ENCODE measurements around the gene C10orf105. TPM values are rescaled to one million over a fixed set of nuclear protein-coding genes. Genes with fewer than 3 reads are reported as not detected.

C10orf105 gene, protein sequence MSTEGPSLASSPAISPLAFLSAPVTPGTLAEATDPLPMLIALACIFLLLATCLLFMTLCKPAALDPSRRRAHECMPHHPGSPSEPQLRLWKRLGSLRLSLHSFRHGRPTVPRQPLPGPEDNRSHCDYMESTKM
- total RNA-seq (2014; rRNA removed) (not detected in 2 replicates), Bru-seq, nascent RNA (percentile 3 among the genes with signal in this experiment), BruChase-seq, experiment 1, labeled RNA remaining after a 6-hour chase (percentile 8 among the genes with signal in this experiment), BruChase-seq, experiment 2, labeled RNA remaining after a 2-hour chase (percentile 9 among the genes with signal in this experiment)
- long read RNA-seq, result 0 reads

DNA sequence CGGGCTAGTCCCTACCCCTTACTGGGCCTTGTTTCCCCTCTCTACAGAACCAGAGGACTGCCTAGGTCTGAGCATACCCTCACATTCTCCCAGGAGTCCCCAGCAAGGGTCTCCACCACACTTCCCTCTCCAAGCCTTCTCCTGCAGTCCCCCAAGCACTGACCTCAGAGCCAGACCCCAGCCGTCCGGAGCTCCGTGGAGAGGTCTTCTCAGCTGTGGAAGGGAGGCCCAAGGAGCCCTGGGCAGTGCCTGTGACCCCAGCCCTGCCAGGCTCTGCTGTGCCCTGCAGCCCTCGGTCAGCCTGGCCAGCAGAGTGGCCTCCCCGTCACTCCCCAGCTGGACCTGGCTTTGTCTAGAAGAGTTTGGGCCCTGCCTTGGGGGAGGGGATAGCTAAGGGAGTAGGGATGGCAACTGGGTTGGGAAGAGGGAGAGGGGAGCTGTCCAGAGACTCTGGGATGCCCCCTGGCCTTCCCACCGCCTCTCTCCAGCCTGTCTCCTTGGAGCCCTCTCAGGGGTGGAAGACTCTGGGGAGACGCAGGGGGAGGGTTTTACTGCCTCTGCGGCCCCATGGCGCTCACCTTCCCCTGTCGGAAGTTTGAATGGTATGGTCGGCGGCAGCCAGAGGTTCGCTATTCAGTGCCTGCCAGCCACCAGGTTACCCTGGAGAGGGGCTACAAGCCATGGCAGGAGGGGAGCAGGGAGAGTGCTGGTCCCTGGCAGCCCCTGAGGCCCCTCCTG is at the start of gene C10orf105:
TSS of gene C10orf105 (minus strand) at position 315 of the 738 bp plus-strand sequence. CDS start 3,441 bp downstream, outside the sequence.
- no peak within 1 kb of the TSS for H3K27ac ChIP-seq (ENCODE audit: low read length)
- ATAC-seq, result no peak
- intact Hi-C loops (cut with micrococcal nuclease), result no loop called here

DNA sequence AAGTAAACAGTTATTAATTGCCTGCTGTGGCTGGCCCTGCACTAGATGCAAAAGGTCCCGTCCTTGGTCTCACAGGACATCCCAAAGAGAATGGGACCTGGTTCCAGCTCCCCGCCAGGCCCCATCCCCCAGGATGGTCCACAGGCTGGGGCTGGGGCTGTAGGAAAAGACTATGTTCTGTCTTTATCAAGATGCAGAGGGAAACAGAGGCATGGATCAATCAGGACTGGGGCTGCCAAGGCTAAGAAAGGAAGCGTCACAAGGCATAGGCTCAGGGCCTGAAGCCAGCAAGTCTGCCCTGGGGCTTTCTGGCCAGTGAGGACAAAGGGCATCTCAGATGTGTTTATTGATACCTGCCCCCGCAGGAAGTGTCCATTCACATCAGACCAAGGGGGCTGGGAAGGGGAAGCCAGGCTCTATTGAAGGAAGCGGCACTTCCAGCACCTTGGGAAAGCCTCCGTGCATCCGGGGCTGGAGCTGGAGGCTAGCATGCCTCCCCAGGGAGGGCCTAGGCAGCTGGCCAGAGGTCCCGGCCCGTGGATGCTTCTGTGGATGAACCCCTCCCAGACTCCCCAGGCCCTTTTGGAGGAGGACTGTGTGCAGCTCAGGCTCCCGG is 48.0 kb upstream of the C10orf105 start:
- no peak overlapping the region for H3K4me3 ChIP-seq (ENCODE audit: low read length)
- no peaks in the 10 kb centered on the region for H3K9me3 ChIP-seq (ENCODE audit: low read length)
- ChIA-PET POLR2A (ENCODE audit: unreplicated experiment) (interaction anchor here (0.5 to 0.7 kb wide), 2 partner anchors 63 to 289 kb away, joined by 3 to 9 read pairs; no protein-coding TSS in a partner anchor), CTCF (no interaction called here)
- TSS peak; percentile 59 for BruUV-seq (replicated peaks)
- intact Hi-C loops (cut with micrococcal nuclease), result loop anchor here (5.0 kb wide), 2 partner anchors 40 to 70 kb away; no protein-coding TSS in a partner anchor
- TF ChIP-seq EZH2phosphoT487 (IDR thresholded peaks at IDR 0.05; ENCODE audit: borderline replicate concordance, low read length), result no peak
- TF ChIP-seq, protein P1, sequence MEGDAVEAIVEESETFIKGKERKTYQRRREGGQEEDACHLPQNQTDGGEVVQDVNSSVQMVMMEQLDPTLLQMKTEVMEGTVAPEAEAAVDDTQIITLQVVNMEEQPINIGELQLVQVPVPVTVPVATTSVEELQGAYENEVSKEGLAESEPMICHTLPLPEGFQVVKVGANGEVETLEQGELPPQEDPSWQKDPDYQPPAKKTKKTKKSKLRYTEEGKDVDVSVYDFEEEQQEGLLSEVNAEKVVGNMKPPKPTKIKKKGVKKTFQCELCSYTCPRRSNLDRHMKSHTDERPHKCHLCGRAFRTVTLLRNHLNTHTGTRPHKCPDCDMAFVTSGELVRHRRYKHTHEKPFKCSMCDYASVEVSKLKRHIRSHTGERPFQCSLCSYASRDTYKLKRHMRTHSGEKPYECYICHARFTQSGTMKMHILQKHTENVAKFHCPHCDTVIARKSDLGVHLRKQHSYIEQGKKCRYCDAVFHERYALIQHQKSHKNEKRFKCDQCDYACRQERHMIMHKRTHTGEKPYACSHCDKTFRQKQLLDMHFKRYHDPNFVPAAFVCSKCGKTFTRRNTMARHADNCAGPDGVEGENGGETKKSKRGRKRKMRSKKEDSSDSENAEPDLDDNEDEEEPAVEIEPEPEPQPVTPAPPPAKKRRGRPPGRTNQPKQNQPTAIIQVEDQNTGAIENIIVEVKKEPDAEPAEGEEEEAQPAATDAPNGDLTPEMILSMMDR (conservative IDR thresholded peaks at IDR 0.05; ENCODE audit: low read depth, low read length), result no peak
- TF ChIP-seq EZH2 (IDR thresholded peaks at IDR 0.05; ENCODE audit: low read length, unreplicated experiment), result no peak
- no peaks in the 10 kb centered on the region for H3K9me2 ChIP-seq (replicated peaks; ENCODE audit: low read length)
- no peak overlapping the region for H2AFZ ChIP-seq (ENCODE audit: low read length)
- peak; percentile 58 for DNase-seq
- H3K4me1 ChIP-seq (ENCODE audit: insufficient read depth, low read length), result peaks cover 39% of the 10 kb centered on the region
- H3K36me3 ChIP-seq (ENCODE audit: low read depth, low read length), result no peaks in the 10 kb centered on the region
- peak overlapping the region; percentile 60 for H3K4me2 ChIP-seq (ENCODE audit: low read length)
- H3K9ac ChIP-seq (ENCODE audit: low read length), result no peak overlapping the region; the same call in 1 of the 2 replicates
- no peaks in the 10 kb centered on the region for H3K79me2 ChIP-seq (ENCODE audit: low read length)
- H3K27me3 ChIP-seq (ENCODE audit: low read length), result no peaks in the 10 kb centered on the region
- ATAC-seq, result peak; percentile 16
- peak overlapping the region; percentile 79 for H3K27ac ChIP-seq (ENCODE audit: low read length)
- H3F3A ChIP-seq (ENCODE audit: low read length, unreplicated experiment), result no peaks in the 10 kb centered on the region
- H4K20me1 ChIP-seq (ENCODE audit: low read length), result no peaks in the 10 kb centered on the region

More for the DNA sequence above, at the start of gene C10orf105:
- H2AFZ ChIP-seq (ENCODE audit: low read length), result no peak within 1 kb of the TSS
- no peak within 1 kb of the TSS for H3K4me2 ChIP-seq (ENCODE audit: low read length)
- no peaks in the 10 kb centered on the region for H3K27me3 ChIP-seq (ENCODE audit: low read length)
- H3F3A ChIP-seq (ENCODE audit: low read length, unreplicated experiment), result no peaks in the 10 kb centered on the region
- no peaks in the 10 kb centered on the region for H3K9me2 ChIP-seq (replicated peaks; ENCODE audit: low read length)
- no TSS peak for BruUV-seq (replicated peaks)
- ChIA-PET POLR2A (ENCODE audit: unreplicated experiment) (no interaction called here), CTCF (no interaction called here)
- no peaks in the 10 kb centered on the region for H3K79me2 ChIP-seq (ENCODE audit: low read length)
- H3K9ac ChIP-seq (ENCODE audit: low read length), result no peak within 1 kb of the TSS
- no peaks in the 10 kb centered on the region for H3K36me3 ChIP-seq (ENCODE audit: low read depth, low read length)
- H4K20me1 ChIP-seq (ENCODE audit: low read length), result no peaks in the 10 kb centered on the region
- H3K9me3 ChIP-seq (ENCODE audit: low read length), result no peaks in the 10 kb centered on the region
- no peak within 1 kb of the TSS for H3K4me3 ChIP-seq (ENCODE audit: low read length)
- no peaks in the 10 kb centered on the region for H3K4me1 ChIP-seq (ENCODE audit: insufficient read depth, low read length)
- no peak for DNase-seq
- TF ChIP-seq EZH2 (IDR thresholded peaks at IDR 0.05; ENCODE audit: low read length, unreplicated experiment) (no peak), EZH2phosphoT487 (IDR thresholded peaks at IDR 0.05; ENCODE audit: borderline replicate concordance, low read length) (no peak)
- TF ChIP-seq, protein P1 (conservative IDR thresholded peaks at IDR 0.05; ENCODE audit: low read depth, low read length), result no peak

Data from PC-3 (cell line).